Smooth muscle cell of trachea (primary cell): Measurements from ENCODE around the gene MPND. TPM values are rescaled to one million over a fixed set of nuclear protein-coding genes. Genes with fewer than 3 reads are reported as not detected.

ENCODE experiments used
- total RNA-seq: library from RNA; depleted of rRNA; stranded (reverse); fragments of >200 nt; gene quantifications from 2 replicates; pipeline ENCODE4 v1.2.1, GENCODE V29; 2014

MPND gene
- total RNA-seq: 4.5 and 7.6 TPM in 2 replicates

DNA sequence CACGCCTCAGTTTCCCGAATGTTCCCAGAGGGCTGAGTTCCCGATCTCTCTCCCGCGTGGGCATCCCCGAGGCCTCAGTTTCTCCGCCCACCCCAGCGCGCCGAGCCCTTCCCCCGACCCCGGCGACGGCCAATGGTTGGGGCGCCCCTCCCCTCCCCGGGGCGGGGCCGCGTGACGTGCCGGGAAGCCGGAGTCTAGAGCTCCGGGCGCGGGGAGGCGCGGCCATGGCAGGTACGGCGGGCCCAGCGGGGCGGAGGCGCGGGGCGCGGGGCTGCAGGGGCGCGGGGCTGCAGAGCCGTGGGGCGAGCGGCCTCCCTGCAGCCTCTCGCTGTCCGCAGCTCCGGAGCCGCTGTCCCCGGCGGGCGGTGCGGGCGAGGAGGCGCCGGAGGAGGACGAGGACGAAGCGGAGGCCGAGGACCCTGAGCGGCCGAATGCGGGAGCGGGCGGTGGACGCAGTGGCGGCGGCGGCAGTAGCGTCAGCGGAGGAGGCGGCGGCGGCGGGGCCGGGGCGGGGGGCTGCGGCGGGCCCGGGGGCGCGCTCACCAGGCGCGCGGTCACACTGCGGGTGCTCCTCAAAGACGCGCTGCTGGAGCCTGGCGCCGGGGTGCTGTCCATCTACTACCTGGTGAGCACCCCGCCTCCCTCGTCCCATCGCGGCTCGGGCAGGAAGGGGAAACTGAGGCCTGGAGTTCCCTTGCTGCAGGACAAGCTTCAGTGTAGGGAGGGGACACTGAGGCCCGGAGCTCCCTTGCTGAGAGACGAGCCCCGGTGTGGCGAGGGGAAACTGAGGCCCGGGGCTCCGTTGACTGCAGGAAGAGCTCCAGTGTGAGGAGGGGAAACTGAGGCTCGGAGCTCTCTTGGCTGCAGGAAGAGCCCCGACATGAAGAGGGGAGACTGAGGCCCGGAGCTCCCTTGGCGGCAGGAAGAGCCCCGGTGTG lies at the start of gene MPND:
TSS of gene MPND (plus strand) at position 193 of the 938 bp plus-strand sequence. CDS start at position 225, 32 bp downstream.

GRCh38 chr19:4302243-4302640 lies 41.1 kb upstream of the MPND start, which contains the start of gene TMIGD2:
Gene TMIGD2, minus strand, starts transcription at chr19:4302389. Its CDS starts 4 bp downstream, at chr19:4302385.

DNA sequence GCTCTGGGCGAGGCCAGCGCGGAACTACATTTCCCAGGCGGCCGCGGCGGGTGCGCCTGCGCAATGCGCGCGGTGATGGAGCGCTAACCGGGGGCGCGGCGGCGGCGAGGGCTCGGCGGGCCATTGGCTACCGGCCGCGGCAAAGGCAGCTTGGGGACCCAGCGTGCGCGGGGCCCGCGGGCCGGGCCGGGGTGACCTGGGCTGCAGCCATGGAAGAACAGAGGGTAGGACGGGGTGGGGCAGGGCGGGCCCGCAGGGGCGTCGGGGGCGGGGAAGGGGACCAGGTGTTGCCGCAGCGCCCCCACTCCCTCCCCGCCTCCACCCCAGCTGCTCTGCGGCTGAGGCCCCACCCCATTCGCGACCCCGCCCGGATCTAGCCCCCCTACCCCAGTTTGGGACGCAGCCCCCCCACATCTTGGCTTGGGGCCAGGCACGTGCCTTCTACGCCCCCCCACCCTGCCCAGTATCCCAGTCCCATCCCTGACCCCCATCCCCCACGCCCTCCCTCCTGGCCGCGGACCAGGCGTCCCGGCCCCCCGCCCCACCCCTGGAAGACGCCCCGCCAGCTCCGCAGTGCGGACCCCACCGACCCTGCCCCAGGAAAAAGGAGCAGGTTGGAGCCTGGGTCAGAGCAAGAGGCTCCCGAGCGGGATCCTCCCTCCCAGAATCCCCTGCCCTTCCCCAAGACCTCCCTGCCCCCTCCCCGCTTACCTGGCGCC lies 38.7 kb upstream of the MPND start, which contains the start of gene FSD1:
TSS of gene FSD1 (plus strand) at position 61 of the 719 bp plus-strand sequence. CDS start at position 210, 149 bp downstream.

DNA sequence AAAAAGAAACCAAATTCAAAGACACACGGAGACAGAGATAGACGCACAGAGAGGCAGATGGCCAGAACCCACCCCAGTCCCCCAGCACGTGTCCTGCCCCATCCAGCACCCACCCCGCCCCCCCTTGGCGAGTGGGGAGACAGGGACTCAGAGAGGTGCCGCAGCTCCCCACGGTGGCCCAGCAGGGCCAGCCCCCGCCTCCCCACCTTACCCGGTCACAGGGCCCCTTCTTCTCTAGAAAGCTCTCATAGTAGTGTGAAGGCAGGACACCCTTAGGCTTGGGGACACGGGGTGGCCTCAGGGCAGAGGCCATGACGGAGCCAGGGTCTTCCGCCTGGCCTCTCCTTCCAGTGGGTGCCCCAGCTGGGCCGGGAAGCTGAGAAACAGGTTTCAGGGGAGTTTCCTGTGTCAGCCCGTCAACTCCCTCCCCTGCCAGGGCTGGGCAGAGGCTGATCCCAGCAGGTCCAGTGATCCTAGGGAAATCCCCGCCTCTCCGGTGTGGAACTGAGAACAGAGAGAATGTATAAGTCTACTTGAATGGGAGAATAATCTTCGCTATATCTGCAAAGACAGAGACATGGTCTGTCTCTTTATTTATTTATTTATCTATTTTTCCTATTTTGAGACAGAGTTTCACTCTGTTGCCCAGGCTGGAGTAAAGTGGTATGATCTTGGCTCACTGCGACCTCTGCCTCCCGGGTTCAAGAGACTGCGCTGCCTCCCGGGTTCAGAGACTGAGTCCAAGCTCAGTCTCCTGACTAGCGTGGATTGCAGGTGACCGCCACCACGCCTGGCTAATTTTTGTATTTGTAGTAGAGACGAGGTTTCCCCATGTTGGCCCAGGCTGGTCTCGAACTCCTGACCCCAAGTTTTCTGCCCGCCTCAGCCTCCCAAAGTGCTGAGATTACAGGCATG lies 4.7 kb upstream of the MPND start, which contains the start of gene STAP2:
TSS of gene STAP2 (minus strand) at position 387 of the 915 bp plus-strand sequence. CDS start at position 313, 74 bp downstream.

GRCh38 chr19:4400135-4400936 lies 57.0 kb downstream of the MPND start, which contains the start of gene SH3GL1:
Gene SH3GL1, minus strand, starts transcription at chr19:4400547. Its CDS starts 179 bp downstream, at chr19:4400368.

DNA sequence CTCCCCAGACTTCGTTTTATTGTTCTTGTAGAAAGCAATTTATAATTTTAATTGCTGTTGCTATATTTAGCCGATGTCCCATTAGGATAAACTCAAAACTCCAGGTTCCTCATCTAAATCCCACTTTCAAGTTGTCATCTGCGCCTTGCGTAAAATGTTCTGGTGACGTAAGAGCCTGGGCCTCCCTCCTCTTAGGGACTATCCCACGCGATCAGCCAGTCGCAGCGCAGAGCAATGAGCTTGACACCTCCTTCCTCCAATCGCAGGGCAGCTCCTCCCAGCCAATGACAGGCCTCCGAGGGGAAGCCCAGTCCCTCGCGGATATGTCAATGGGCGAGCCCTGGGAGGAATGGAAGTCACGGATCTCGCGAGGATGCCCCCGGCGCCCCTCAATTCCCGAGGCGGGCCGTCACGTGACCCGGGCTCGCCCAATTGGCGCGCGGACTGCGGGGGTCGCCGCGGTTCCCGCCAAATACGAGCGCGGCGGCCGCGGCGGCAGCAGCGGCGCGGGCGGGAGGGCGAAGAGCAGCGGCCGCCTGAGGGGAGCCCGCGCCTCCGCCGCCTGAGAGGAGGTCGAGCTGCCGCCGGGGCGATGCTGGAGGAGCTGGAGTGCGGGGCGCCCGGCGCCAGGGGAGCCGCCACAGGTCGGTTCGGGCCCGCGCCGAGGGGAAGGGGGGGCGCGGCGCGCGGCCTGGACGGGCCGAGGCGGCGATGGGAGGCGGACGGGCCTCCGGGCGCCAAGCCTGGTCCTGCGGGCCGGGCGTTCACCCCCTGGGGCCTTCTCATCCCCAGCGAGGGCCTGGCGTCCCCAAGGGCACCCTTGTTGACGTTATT lies 59.0 kb downstream of the MPND start, which contains the start of gene CHAF1A:
TSS of gene CHAF1A (plus strand) at position 470 of the 834 bp plus-strand sequence. CDS start at position 593, 123 bp downstream.

Other genes starting within 250 kb of the MPND start
- 152 and 278 TPM in 2 replicates for gene MAP2K2, start 219.4 kb upstream of the MPND start, total RNA-seq
- not detected in 2 replicates for gene CREB3L3, start 189.9 kb upstream of the MPND start, total RNA-seq
- gene SIRT6, start 161.0 kb upstream of the MPND start, total RNA-seq: 18.5 and 23.3 TPM in 2 replicates
- 1.0 and 5.0 TPM in 2 replicates for gene ANKRD24, start 160.9 kb upstream of the MPND start, total RNA-seq
- gene EBI3, start 114.0 kb upstream of the MPND start, total RNA-seq: 0.83 TPM in 1 of 2 replicates, not detected in the other
- 12.1 and 20.2 TPM in 2 replicates for gene YJU2, start 96.5 kb upstream of the MPND start, total RNA-seq
- not detected in 2 replicates for gene SHD, start 64.3 kb upstream of the MPND start, total RNA-seq
- not detected in 2 replicates for gene TMIGD2, start 41.2 kb upstream of the MPND start, total RNA-seq
- 12.9 and 19.2 TPM in 2 replicates for gene FSD1, start 39.0 kb upstream of the MPND start, total RNA-seq
- gene STAP2, start 4.7 kb upstream of the MPND start, total RNA-seq: 5.1 and 5.5 TPM in 2 replicates
- 50.9 and 51.3 TPM in 2 replicates for gene SH3GL1, start 57.0 kb downstream of the MPND start, total RNA-seq
- gene CHAF1A, start 59.1 kb downstream of the MPND start, total RNA-seq: 7.9 and 10.9 TPM in 2 replicates
- gene UBXN6, start 114.2 kb downstream of the MPND start, total RNA-seq: 91.8 and 131 TPM in 2 replicates
- 64.4 and 64.8 TPM in 2 replicates for gene HDGFL2, start 128.7 kb downstream of the MPND start, total RNA-seq
- 0.73 and 8.9 TPM in 2 replicates for gene PLIN4, start 174.9 kb downstream of the MPND start, total RNA-seq
- not detected in 2 replicates for gene PLIN5, start 191.7 kb downstream of the MPND start, total RNA-seq
- gene LRG1, start 196.5 kb downstream of the MPND start, total RNA-seq: not detected in 2 replicates
- 0.29 and 0.50 TPM in 2 replicates for gene SEMA6B, start 216.1 kb downstream of the MPND start, total RNA-seq